A549 (cell line): ENCODE data around the gene OVCH1. TPM values are rescaled to one million over a fixed set of nuclear protein-coding genes. Genes with fewer than 3 reads are reported as not detected.

Experiments used
- ATAC-seq, 2 experiments: fragments of 200-7000 bp in 1 of 2; fragments of >200 bp in 1 of 2; cut with Nextera tagmentation in 1 of 2; cut with Tn5 transposase in 1 of 2; 3 replicates each; pipeline versions ENCODE4 v1.8.0 to v1.9.1; 2018 to 2020; ENCODE audit warnings: mild to moderate bottlenecking in 1 of 2, moderate library complexity in 1 of 2
- CTCF ChIA-PET: fragments of 300-600 bp; sonication (Branson Sonifier 250); formaldehyde crosslinking; extraction: SDS; loops from one replicate; lab custom pipeline; 2021; ENCODE audit warnings: antibody characterized with exemption, inconsistent platforms; lab: Yijun Ruan, JAX
- POLR2A ChIA-PET: fragments of 350-600 bp; formaldehyde crosslinking; extraction: SDS; loops from one replicate; lab custom pipeline; 2021; ENCODE audit warnings: antibody characterized with exemption, inconsistent platforms; lab: Yijun Ruan, JAX
- DNase-seq, 2 experiments: peaks; one replicate each; pipeline versions ENCODE4 v3.0.0 to v3.0.0-alpha.2; 2011 to 2016; ENCODE audit warnings: low read depth in 1 of 2, low spot score in 1 of 2
- FAIRE-seq: peaks from 2 replicates; lab custom pipeline; 2011; peaks lifted over from hg19 to GRCh38; lab: Jason Lieb, UNC
- H3K27ac ChIP-seq, 2 experiments: fragments of >200 bp; sonication (Bioruptor Twin); formaldehyde crosslinking; 3 replicates each; pipeline ENCODE4 v1.5.1; 2016 to 2017
- H3K4me1 ChIP-seq: fragments of >200 bp; sonication (Bioruptor Twin); formaldehyde crosslinking; 3 replicates; pipeline ENCODE4 v1.6.1; 2016
- H3K4me2 ChIP-seq: fragments of >200 bp; sonication (Bioruptor Twin); formaldehyde crosslinking; 3 replicates; pipeline ENCODE4 v1.6.1; 2016
- H3K4me3 ChIP-seq: fragments of >200 bp; sonication (Bioruptor Twin); formaldehyde crosslinking; 3 replicates; pipeline ENCODE4 v1.5.1; 2016
- H3K9me3 ChIP-seq: fragments of >200 bp; sonication (Bioruptor Twin); formaldehyde crosslinking; 3 replicates; pipeline ENCODE4 v1.6.1; 2016
- CBX8 ChIP-seq: fragments of 200-600 bp; sonication (generic); IDR thresholded peaks from 2 replicates; pipeline ENCODE4 v1.6.1; 2016
- CHD2 ChIP-seq: fragments of 150-350 bp; IDR thresholded peaks from 2 replicates; pipeline ENCODE4 v1.6.1; 2014; ENCODE audit warnings: low read length; ENCODE audit not compliant: partially characterized antibody
- EHMT2 ChIP-seq: fragments of 200-600 bp; sonication (generic); IDR thresholded peaks from 2 replicates; pipeline ENCODE4 v1.6.1; 2016; ENCODE audit warnings: antibody characterized with exemption, low read depth, mild to moderate bottlenecking, moderate library complexity
- EP300 ChIP-seq, 2 experiments: fragments of >200 bp; sonication (Bioruptor Twin); formaldehyde crosslinking; IDR thresholded peaks; 2 replicates in 1 of 2; 3 replicates in 1 of 2; pipeline ENCODE4 v1.6.1; 2016 to 2017
- FOSB ChIP-seq: fragments of 250-450 bp; sonication (Bioruptor Pico); IDR thresholded peaks from 2 replicates; pipeline ENCODE4 v1.5.0; 2020; ENCODE audit warnings: mild to moderate bottlenecking, moderate library complexity
- HDAC2 ChIP-seq: fragments of 200-600 bp; sonication (generic); IDR thresholded peaks from 2 replicates; pipeline ENCODE4 v1.6.1; 2016
- HEYL ChIP-seq: fragments of 250-450 bp; sonication (Bioruptor Pico); IDR thresholded peaks from 2 replicates; pipeline ENCODE4 v1.8.0; 2021; ENCODE audit warnings: mild to moderate bottlenecking, moderate library complexity
- HOXA7 ChIP-seq: fragments of 250-450 bp; sonication (Bioruptor Pico); IDR thresholded peaks from 2 replicates; pipeline ENCODE4 v1.5.0; 2020; ENCODE audit warnings: mild to moderate bottlenecking, moderate library complexity
- HOXB13 ChIP-seq: fragments of 250-450 bp; sonication (Bioruptor Pico); IDR thresholded peaks from 2 replicates; pipeline ENCODE4 v1.5.0; 2020; ENCODE audit warnings: low read depth, mild to moderate bottlenecking, moderate library complexity
- JUNB ChIP-seq: fragments of >200 bp; sonication (Bioruptor Twin); formaldehyde crosslinking; IDR thresholded peaks from 2 replicates; pipeline ENCODE4 v1.6.1; 2016
- KDM1A ChIP-seq: fragments of 200-600 bp; sonication (generic); IDR thresholded peaks from 2 replicates; pipeline ENCODE4 v1.6.1; 2016; ENCODE audit warnings: low read depth, mild to moderate bottlenecking
- MAZ ChIP-seq: fragments of 150-350 bp; IDR thresholded peaks from 2 replicates; pipeline ENCODE4 v1.6.1; 2014; ENCODE audit warnings: antibody characterized with exemption, low read depth, low read length, borderline replicate concordance
- MYC ChIP-seq: IDR thresholded peaks from 2 replicates; pipeline ENCODE4 v1.6.1; 2012; ENCODE audit warnings: mild to moderate bottlenecking, inconsistent platforms, low read length, improper control_type of control experiment, borderline replicate concordance
- NPAS2 ChIP-seq: fragments of 250-450 bp; sonication (Bioruptor Pico); IDR thresholded peaks from 2 replicates; pipeline ENCODE4 v1.8.0; 2022; ENCODE audit warnings: mild to moderate bottlenecking, moderate library complexity, borderline replicate concordance
- PHF8 ChIP-seq: fragments of 200-600 bp; sonication (generic); IDR thresholded peaks from 2 replicates; pipeline ENCODE4 v1.6.1; 2016; ENCODE audit warnings: low read depth, mild to moderate bottlenecking, antibody characterized with exemption, moderate library complexity, borderline replicate concordance
- RAD21 ChIP-seq, 2 experiments: fragments of >200 bp in 1 of 2; sonication (Bioruptor Twin) in 1 of 2; formaldehyde crosslinking in 1 of 2; IDR thresholded peaks in 1 of 2; conservative IDR thresholded peaks in 1 of 2; 2 replicates in 1 of 2; 3 replicates in 1 of 2; pipeline ENCODE4 v1.6.1; 2012 to 2018; ENCODE audit warnings: inconsistent platforms in 1 of 2
- RARB ChIP-seq: fragments of 250-450 bp; sonication (Bioruptor Pico); IDR thresholded peaks from 2 replicates; pipeline ENCODE4 v1.8.0; 2021; ENCODE audit warnings: mild to moderate bottlenecking, moderate library complexity
- ZFP36 ChIP-seq: fragments of 450-650 bp; IDR thresholded peaks from 2 replicates; pipeline ENCODE4 v1.6.1; 2014; ENCODE audit warnings: borderline replicate concordance; ENCODE audit not compliant: partially characterized antibody
- ZNF302 ChIP-seq: fragments of 250-450 bp; sonication (Bioruptor Pico); IDR thresholded peaks from 2 replicates; pipeline ENCODE4 v1.9.0; 2021; ENCODE audit warnings: inconsistent platforms, mild to moderate bottlenecking, moderate library complexity
- ZSCAN20 ChIP-seq: fragments of 250-450 bp; sonication (Bioruptor Pico); IDR thresholded peaks from 2 replicates; pipeline ENCODE4 v1.8.0; 2022; ENCODE audit warnings: mild to moderate bottlenecking, moderate library complexity
- WGBS: methylation state at CpG from one replicate; pipeline ENCODE4 v1.1.6; 2017; ENCODE audit errors: missing lambda C conversion rate; 5-methylcytosine and 5-hydroxymethylcytosine counted together
- polyA plus RNA-seq, 4 experiments: library from polyadenylated mRNA; depleted of rRNA in 3 of 4; stranded (reverse); fragments of >200 nt; fragmentation: RNase III in 1 of 4; extraction: RNeasy Plus Mini Kit Qiagen cat#74134 plus additional on column Dnase treatment in 1 of 4; gene quantifications; 2 replicates in 3 of 4; 3 replicates in 1 of 4; pipeline ENCODE4 v1.2.3, GENCODE V29; 2011 to 2017
- TF ChIP-seq, protein P1 (sequence below): fragments of 150-350 bp; IDR thresholded peaks from 2 replicates; pipeline ENCODE4 v1.6.1; 2014; ENCODE audit warnings: low read depth, mild to moderate bottlenecking, low read length
- TF ChIP-seq, protein P2 (sequence below): fragments of 250-450 bp; sonication (Bioruptor Pico); IDR thresholded peaks from 2 replicates; pipeline ENCODE4 v1.5.0; 2020; ENCODE audit warnings: low read depth, mild to moderate bottlenecking, moderate library complexity
- TF ChIP-seq, protein P3 (sequence below): fragments of >200 bp; sonication (Bioruptor Twin); formaldehyde crosslinking; IDR thresholded peaks from 3 replicates; pipeline ENCODE4 v1.5.1; 2016
- TF ChIP-seq, protein P4 (sequence below): fragments of >200 bp; sonication (Bioruptor Twin); formaldehyde crosslinking; IDR thresholded peaks from 3 replicates; pipeline ENCODE4 v1.6.1; 2016
- TF ChIP-seq, protein P5 (sequence below): IDR thresholded peaks from 2 replicates; pipeline ENCODE4 v1.6.1; 2012
- TF ChIP-seq, protein P6 (sequence below): IDR thresholded peaks from 2 replicates; pipeline ENCODE4 v1.6.1; 2012
- TF ChIP-seq, protein P7 (sequence below): IDR thresholded peaks from 2 replicates; pipeline ENCODE4 v1.6.1; 2012; ENCODE audit warnings: low read depth, borderline replicate concordance

OVCH1 gene
- polyA plus RNA-seq, 2 of the 4 experiments (the other 2 are of a cell fraction), result not detected

DNA sequence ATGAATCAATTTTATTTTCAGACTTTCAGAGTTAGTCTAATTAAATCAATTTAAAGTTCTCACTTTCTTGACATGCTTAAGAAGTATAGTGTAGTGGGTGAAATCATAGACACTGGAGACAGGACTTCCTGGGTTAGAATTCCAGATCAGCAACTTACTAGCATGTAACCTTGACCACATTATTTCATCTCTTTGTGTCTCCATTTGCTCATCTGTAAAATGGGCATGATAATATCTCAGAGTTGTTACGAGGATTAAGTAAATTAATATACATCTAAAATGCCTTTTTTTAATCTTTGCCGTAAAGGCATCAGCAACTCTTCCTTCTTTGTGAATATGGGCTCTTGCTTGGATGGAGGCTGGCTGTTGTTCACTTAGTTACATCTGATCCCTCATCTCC is 115.2 kb downstream of the OVCH1 start:
- no peak for ATAC-seq
- DNase-seq, result no peak
- no peaks in the 10 kb centered on the region for H3K9me3 ChIP-seq
- no peak overlapping the region for H3K4me3 ChIP-seq
- peaks cover 11% of the 10 kb centered on the region; the same call in 2 of the 3 replicates for H3K4me1 ChIP-seq
- no peak for FAIRE-seq
- ChIA-PET POLR2A (no interaction called here), CTCF (no interaction called here)
- TF ChIP-seq HOXB13 (no peak), EHMT2 (no peak), KDM1A (no peak), PHF8 (no peak), FOSB (CRISPR knock-in tag) (no peak), NPAS2 (CRISPR knock-in tag) (no peak), CHD2 (no peak), CBX8 (no peak), EP300 (IDR thresholded peaks at IDR 0.05) (no peak), MAZ (no peak), HEYL (CRISPR knock-in tag) (no peak), ZNF302 (no peak)
- TF ChIP-seq, protein P1, sequence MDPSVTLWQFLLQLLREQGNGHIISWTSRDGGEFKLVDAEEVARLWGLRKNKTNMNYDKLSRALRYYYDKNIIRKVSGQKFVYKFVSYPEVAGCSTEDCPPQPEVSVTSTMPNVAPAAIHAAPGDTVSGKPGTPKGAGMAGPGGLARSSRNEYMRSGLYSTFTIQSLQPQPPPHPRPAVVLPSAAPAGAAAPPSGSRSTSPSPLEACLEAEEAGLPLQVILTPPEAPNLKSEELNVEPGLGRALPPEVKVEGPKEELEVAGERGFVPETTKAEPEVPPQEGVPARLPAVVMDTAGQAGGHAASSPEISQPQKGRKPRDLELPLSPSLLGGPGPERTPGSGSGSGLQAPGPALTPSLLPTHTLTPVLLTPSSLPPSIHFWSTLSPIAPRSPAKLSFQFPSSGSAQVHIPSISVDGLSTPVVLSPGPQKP, result no peak
- TF ChIP-seq, protein P2, sequence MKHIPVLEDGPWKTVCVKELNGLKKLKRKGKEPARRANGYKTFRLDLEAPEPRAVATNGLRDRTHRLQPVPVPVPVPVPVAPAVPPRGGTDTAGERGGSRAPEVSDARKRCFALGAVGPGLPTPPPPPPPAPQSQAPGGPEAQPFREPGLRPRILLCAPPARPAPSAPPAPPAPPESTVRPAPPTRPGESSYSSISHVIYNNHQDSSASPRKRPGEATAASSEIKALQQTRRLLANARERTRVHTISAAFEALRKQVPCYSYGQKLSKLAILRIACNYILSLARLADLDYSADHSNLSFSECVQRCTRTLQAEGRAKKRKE (CRISPR knock-in tag), result no peak
- H3K27ac ChIP-seq, result no peak overlapping the region
- peak overlapping the region; percentile 75 for H3K4me2 ChIP-seq
- WGBS, result 91% methylated on average over 2 of the region's 2 CpGs

DNA sequence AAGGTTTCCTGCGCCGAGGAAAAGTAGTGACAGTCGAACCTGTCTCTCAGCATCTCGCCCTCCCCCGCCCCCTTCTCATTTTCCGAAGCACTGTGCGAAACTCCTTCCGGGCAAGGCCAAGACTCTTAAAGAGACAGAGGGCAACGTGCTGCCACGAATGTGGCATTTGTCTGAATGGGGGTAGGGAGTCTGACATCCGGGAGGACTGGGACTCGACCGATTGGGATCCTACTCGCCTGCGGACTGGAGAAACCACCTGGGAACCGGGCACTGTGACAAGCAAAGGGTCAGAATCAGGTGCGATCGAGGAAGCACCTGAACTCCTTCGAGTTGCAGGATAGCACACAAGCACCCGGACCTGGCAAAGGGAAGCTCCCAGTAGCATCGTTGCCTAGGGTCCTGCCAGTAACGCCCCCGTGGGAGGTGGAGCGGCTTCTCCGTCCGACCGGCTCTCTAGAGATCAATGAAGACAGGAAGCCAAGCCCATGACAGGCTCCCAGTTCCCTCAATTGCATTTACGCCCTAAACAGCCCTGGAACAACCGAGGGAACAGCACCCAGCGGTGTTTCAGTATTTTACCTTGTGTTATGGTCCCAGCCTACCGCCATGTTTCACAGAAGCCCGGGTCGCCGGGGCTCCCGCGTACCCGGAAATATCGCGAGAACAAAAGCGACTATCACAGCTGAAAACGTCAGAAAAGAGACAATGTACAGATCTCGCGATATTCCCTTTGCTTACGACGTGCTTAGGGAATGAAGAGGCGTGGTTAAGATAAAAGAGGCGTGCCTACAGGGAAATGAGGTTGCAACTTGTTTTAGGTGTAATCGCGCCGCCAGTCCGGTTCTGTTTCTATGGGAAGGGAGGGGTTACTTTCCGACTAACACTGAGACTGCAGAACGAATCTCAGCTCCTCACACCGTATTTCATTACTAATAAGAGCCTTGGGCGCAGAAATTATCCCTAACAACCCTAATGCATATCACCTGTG is 116.7 kb downstream of the OVCH1 start, which contains the start of gene ERGIC2:
Gene ERGIC2, minus strand, starts transcription at position 637 of the 988 bp plus-strand sequence. CDS start 9,539 bp downstream, outside the sequence.
- peaks cover 4% of the 10 kb centered on the region; the same call in 1 of the 3 replicates for H3K9me3 ChIP-seq
- ATAC-seq, result peak; percentile 98
- CTCF ChIA-PET, result no interaction called here
- DNase-seq, result peak; percentile 93 to 99
- H3K27ac ChIP-seq, result peak within 1 kb of the TSS; percentile 73 to 90
- H3K4me1 ChIP-seq, result peaks cover 11% of the 10 kb centered on the region; the same call in 2 of the 3 replicates
- POLR2A ChIA-PET, result interaction anchor here (0.5 to 1.0 kb wide), 4 partner anchors 8 to 1441 kb away, joined by 3 to 4 read pairs (median 3); no protein-coding TSS in a partner anchor
- WGBS, result 2% methylated on average over 52 of the region's 55 CpGs
- peak within 1 kb of the TSS; percentile 65 for H3K4me3 ChIP-seq
- peak; percentile 97 for FAIRE-seq
- peak within 1 kb of the TSS; percentile 93 for H3K4me2 ChIP-seq
- TF ChIP-seq HOXA7 (CRISPR knock-in tag) (no peak), MYC (0 out of 2 replicates have a peak, but pooled peaks have one; percentile 20), ZSCAN20 (CRISPR knock-in tag) (no peak), HOXB13 (no peak), ZFP36 (no peak), JUNB (no peak), EP300 (IDR thresholded peaks at IDR 0.05) (no peak), NPAS2 (CRISPR knock-in tag) (no peak), RAD21 (conservative IDR thresholded peaks at IDR 0.05 in 1 of 2, IDR thresholded peaks at IDR 0.05 in 1 of 2) (no peak), HDAC2 (no peak; the same call in 1 of the 2 replicates), CBX8 (no peak; the same call in 1 of the 2 replicates), RARB (CRISPR knock-in tag) (no peak)
- TF ChIP-seq, protein P3, sequence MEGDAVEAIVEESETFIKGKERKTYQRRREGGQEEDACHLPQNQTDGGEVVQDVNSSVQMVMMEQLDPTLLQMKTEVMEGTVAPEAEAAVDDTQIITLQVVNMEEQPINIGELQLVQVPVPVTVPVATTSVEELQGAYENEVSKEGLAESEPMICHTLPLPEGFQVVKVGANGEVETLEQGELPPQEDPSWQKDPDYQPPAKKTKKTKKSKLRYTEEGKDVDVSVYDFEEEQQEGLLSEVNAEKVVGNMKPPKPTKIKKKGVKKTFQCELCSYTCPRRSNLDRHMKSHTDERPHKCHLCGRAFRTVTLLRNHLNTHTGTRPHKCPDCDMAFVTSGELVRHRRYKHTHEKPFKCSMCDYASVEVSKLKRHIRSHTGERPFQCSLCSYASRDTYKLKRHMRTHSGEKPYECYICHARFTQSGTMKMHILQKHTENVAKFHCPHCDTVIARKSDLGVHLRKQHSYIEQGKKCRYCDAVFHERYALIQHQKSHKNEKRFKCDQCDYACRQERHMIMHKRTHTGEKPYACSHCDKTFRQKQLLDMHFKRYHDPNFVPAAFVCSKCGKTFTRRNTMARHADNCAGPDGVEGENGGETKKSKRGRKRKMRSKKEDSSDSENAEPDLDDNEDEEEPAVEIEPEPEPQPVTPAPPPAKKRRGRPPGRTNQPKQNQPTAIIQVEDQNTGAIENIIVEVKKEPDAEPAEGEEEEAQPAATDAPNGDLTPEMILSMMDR, result no peak
- TF ChIP-seq, protein P4, sequence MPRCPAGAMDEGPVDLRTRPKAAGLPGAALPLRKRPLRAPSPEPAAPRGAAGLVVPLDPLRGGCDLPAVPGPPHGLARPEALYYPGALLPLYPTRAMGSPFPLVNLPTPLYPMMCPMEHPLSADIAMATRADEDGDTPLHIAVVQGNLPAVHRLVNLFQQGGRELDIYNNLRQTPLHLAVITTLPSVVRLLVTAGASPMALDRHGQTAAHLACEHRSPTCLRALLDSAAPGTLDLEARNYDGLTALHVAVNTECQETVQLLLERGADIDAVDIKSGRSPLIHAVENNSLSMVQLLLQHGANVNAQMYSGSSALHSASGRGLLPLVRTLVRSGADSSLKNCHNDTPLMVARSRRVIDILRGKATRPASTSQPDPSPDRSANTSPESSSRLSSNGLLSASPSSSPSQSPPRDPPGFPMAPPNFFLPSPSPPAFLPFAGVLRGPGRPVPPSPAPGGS, result peak; percentile 61; the same call in 1 of the 3 replicates
- TF ChIP-seq, protein P5, sequence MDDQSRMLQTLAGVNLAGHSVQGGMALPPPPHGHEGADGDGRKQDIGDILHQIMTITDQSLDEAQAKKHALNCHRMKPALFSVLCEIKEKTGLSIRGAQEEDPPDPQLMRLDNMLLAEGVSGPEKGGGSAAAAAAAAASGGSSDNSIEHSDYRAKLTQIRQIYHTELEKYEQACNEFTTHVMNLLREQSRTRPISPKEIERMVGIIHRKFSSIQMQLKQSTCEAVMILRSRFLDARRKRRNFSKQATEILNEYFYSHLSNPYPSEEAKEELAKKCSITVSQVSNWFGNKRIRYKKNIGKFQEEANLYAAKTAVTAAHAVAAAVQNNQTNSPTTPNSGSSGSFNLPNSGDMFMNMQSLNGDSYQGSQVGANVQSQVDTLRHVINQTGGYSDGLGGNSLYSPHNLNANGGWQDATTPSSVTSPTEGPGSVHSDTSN, result no peak
- TF ChIP-seq, protein P6, sequence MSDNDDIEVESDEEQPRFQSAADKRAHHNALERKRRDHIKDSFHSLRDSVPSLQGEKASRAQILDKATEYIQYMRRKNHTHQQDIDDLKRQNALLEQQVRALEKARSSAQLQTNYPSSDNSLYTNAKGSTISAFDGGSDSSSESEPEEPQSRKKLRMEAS, result peak; percentile 57
- TF ChIP-seq, protein P7, sequence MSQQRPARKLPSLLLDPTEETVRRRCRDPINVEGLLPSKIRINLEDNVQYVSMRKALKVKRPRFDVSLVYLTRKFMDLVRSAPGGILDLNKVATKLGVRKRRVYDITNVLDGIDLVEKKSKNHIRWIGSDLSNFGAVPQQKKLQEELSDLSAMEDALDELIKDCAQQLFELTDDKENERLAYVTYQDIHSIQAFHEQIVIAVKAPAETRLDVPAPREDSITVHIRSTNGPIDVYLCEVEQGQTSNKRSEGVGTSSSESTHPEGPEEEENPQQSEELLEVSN, result 0 out of 2 replicates have a peak, but pooled peaks have one; percentile 15
